ENCODE data around the gene ADAM10.

ADAM10 gene

DNA sequence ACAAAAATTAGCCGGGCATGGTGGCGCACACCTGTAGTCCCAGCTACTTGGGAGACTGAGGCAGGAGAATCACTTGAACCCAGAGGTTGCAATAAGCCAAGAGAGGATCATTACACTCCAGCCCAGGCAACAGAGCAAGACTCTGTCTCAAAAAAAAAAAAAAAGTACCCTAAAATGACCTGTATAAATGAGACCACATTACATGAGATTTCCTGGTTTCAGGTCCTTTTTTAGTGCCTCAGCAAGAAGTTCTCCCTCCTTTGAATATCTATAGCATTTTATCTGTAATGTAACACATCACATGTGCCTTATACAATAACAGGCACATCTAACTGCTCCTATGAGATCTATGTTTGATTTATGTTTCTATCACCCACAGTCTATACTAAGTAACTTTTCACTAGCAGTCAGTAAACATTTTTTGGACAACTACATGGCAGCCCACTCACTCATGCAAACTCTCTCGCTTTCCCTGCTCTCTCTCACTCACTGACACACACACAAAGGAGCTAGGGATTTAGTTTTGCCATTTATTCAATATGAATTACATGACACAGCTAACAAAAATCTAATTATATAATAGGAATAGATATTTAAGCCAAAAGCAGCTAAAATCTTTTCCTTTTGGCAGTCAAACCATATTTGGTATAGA lies 34.1 kb downstream of the ADAM10 start:
- DNase-seq (ENCODE audit: low spot score) = no peak

DNA sequence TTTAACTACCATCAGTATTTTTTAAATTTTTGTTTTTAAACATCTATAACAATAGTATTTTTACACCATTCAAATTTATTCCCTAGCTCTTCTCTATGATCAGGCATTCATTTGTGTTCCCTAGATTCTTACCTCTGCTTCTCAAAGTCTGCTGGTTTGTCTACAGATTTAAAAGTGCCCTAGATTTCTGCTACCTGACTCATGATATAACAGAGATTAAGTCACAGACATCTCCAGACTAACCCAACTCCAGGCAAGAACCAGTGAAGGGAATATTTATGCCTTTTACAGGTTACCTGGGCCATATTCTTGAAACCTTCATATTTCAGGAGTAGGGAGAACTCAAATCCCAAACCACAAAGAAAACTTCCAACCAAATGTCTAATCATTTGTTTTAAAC lies 38.8 kb downstream of the ADAM10 start:
- DNase-seq (ENCODE audit: low spot score) = no peak

DNA sequence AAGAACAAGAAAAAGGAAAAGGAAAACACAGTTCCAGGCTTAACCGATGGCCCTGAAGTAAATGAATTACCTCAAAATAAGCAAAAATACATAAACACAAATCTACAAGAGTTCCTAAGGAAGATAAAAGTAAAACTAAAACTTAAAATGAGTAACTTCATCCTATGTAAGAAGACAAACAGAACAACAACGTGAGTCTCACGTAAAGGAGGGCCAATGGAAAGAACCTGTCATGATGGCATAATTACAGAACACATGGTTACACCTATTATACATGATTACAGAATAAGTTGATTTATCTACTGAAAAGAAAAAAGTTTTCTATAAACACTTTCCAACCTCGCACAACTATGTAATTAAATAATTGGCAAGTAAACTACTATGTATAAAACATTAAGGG lies 42.1 kb downstream of the ADAM10 start:
- no peak for DNase-seq (ENCODE audit: low spot score)

DNA sequence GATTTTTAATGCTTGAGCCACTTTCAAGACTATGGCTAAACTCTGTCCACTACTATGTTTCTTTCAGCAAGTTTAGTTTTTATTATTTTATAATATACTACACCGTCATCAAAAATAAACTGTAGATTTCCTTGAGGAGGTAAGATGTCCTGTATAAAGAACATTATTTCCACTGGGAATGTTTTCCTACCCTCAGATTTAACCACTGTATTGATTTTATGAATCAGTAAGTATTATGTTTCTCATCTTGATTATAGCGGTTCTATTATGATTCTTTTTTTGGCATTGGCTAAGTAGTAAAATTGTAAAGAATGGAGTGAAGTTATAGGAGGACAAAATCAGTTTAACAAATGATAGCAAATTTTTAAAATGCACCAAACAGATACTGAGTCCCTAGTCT lies 44.4 kb downstream of the ADAM10 start:
- DNase-seq (ENCODE audit: low spot score) = no peak

DNA sequence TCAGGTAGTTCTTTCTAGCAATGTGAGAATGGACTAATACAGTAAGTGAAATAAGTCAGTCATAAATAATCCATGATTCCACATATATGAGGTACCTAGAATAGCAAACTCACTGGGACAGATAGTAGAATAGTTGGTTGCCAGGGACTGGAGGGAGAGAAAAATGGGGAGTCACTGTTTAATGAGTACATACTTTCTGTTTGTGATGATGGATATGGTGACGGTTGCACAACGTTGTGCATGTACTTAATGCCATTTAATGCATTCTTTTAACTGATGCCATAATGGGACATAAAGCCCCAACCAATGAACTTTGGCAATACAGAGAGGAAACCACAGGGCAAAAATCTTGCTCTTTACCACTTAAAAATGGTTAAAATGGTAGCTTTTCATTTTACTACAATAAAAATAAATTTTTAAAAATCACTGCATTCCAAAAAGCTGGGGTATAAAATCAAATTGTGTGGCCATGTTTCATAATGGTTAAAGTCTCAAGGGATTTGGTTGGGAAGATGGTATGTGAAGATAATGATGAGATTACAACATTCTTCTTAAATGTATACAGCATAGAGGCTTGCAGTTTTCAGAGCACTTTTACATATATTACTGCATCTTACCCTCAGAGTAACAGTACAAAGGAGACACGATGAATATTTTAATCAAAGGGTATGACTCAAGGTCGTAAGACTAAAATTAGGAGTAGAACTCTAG lies 45.2 kb downstream of the ADAM10 start:
- DNase-seq (ENCODE audit: low spot score) = no peak

DNA sequence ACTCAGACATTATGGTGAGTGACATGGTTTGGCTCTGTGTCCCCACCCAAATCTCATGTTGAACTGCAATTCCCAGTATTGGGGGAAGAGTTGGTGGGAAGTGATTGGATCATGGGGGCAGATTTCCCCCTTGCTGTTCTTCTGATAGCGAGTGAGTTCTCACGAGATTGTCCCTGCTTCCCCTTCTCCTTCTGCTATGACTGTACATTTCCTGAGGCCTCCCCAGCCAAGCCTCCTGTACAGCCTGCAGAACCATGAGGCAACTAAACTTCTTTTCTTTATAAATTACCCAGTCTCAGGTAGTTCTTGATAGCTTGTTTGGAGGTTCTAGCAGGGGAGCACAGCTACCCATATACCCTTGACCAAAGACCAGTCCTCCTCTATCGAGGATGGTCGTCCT lies 45.9 kb downstream of the ADAM10 start:
- DNase-seq (ENCODE audit: low spot score) = no peak

DNA sequence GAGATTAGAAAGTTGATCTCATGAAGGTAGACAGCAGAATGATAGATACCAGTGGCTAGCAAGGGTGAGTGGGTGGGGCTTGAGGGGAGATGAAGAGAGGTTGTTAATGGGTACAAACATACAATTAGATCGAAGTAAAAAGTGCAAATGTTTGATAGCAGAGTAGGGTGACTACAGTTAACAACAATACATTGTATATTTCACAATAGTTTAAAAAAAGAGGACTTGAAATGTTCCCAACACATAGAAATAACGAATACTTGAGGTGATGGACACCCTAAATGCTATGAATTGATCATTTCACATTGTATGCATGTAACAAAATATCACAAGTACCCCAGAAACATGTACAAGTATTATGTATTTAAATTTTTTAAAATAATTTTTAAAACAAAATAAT lies 47.3 kb downstream of the ADAM10 start:
- DNase-seq (ENCODE audit: low spot score) = no peak

DNA sequence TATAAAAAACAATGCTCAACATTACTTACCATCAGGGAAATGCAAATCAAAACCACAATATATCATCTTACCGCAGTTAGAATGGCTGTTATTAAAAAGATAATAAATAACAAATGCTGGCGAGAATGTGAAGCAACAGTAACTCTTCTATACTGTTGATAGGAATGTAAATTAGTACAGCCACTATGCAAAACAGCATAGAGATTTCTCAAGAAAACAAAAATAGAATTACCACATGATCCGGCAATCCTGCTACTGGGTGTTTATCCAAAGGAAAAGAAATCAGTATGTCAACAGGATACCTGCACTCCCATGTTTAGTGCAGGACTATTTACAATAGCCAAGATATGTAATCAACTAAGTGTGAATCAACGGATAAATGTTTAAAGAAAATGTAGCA lies 48.1 kb downstream of the ADAM10 start:
- DNase-seq (ENCODE audit: low spot score) = no peak

DNA sequence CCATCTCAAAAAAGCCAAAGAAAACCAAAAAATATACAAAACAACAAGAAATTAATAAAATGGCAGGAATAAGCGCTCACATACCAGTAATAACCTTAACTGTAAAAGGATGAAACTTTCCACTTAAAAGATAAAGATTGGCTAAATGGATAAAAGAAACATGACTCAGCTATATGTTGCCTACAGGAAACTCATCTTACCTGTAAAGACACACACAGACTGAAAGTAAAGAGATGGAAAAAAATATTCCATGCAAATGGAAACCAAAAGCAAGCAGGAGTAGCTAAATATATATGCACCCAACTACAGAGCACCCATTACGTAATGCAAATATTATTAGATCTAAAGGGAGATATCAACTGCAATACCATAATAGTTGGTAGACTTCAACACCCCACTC lies 49.7 kb downstream of the ADAM10 start:
- no peak for DNase-seq (ENCODE audit: low spot score)

DNA sequence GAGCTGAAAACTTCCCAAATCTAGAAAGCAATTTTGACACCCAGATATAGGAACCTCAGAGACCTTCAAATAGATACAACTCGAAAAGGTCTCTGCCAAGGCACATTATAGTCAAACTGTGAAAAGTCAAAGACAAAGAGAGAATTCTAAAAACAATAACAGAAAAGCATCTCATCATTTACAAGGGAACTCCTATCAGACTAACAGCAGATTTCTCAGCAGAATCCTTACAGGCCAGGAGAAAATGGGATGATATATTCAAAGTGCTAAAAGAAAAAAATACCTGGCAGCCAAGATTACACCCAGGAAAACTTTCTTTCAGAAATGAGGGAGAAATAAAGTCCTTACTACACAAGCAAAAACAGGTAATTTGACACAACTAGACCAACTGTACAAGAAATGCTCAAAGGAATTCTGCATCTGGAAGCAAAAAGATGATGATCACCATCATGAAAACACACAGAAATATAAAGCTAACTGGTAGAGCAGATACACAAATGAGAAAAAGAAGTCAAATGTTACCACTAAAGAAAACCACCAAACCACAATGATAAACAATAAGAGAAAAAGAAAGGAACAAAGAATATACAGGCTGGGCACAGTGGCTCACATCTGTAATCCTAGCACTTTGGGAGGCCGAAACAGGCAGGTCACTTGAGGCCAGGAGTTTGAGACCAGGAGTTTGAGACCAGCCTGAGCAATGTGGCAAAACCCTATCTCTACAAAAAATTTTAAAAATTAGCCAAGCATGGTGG lies 50.4 kb downstream of the ADAM10 start:
- no peak for DNase-seq (ENCODE audit: low spot score)

DNA sequence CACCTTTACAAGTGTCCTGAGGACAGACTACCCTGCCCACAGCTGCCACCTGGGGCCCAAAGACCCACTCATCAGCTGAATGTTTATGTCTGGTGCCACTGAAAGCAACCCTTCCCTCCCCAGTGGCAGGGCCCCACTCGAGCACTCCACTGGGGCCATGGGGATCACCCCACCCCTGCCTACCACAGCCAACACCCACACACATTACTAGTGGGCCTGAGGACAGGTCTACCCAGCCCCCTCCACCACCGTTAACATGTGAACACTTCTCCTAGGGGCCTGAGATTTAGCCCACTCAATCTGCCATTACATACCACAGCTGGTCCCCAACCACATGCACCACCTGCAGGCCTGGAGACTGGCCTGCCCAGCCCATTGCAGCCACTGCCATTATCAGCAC lies 52.3 kb downstream of the ADAM10 start:
- DNase-seq (ENCODE audit: low spot score) = no peak

DNA sequence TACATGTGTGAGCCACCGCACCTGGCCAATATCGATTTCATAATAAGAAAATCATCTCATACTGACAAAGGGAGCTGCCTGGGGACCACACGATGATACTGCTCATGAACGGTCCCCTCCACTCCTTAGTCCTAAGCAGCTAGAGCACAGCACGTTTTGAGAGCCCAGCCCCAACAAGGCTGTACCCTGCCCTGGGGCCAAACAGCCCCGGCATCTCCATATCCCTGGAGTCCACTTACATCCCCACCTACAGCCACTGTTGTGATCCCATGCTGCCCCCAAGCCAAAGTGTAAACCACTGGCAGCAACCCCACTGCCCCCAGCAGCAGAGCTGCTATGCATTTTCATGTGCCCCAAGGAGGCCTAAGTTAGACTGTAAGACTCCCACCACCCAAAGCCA lies 52.8 kb downstream of the ADAM10 start:
- no peak for DNase-seq (ENCODE audit: low spot score)

DNA sequence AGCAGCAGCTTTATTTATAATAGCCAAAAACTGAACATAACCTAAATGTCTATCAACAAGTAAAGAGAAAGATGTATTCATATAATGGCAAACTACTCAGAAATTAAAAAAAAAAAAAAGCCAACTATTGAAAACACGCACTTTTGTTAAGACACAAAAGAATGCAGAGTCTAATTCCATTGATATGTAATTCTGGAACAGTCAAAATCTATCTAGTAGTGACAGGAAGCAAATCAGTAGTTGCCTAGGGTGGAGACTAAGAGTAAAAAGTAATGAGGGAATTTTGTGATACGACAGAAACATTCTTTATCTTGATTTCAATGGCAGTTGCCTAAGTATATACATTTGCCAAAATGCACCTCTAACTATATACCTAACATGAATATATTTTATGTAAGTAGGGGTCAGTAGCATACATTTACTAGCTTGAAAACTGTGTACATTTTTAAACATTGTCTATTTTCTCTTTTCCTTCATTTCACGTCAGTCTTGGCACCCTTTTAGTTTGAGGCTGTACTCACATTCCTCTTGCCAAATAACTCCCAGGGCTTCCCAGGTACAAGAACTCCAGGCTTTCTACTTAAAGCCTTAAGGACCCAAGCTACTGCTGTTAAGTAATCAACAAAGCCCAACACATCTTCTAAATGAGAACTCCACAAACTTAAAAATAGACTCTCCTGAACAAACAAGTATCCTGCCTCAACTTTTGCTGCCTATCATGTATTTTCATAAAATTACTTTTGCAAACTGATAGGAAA lies 54.7 kb downstream of the ADAM10 start:
- no peak for DNase-seq (ENCODE audit: low spot score)

DNA sequence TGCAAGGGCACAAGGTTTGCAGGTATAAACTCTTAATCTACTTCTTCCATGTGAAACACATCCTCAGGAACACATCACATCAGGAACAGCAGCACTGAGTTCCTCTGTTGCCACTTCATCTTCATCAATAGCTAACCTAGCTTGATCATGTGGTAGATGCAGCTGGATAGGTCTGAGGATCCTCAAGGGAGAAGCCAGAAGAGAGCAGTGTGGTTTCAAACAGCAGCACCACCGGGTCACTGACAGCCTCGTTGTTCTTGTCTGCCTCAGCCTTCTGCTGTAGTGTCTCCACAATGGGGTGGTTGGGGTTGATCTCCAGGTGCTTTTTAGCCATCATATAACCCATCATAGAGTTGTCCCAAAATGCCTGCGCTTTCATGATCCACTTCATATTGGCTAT lies 58.8 kb downstream of the ADAM10 start:
- no peak for DNase-seq (ENCODE audit: low spot score)

DNA sequence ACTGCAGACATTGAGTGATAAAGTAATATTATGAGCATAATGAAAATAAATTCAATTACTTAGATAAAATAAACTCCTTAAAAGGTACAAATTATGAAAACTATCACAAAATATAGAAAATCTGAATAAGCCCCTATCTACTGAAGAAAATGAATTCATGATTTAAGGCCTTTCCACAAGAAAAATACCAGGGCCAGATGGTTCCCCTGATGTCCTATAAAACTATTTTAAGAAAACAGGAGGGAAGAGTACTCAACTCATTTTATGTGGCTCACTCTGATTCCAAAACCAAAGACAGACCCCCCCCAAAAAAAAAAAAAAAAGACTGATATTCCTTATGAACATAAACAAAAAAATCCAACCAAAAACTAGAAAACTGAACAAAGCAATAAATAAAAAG lies 59.9 kb downstream of the ADAM10 start:
- DNase-seq (ENCODE audit: low spot score) = no peak

DNA sequence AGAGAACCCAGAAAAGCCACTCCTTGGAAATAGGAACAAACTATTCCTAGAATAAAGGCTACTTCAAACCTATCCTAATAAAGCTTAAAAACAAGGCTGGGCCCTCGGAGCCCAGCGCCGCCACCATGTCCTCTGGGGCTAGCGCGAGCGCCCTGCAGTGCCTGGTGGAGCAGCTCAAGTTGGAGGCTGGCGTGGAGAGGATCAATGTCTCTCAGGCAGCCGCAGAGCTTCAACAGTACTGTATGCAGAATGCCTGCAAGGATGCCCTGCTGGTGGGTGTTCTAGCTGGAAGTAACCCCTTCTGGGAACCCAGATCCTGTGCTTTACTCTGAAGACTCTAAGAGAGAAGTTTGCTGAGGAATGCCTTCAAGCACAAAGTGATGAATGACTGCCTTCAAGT lies 63.2 kb downstream of the ADAM10 start:
- DNase-seq (ENCODE audit: low spot score) = no peak

DNA sequence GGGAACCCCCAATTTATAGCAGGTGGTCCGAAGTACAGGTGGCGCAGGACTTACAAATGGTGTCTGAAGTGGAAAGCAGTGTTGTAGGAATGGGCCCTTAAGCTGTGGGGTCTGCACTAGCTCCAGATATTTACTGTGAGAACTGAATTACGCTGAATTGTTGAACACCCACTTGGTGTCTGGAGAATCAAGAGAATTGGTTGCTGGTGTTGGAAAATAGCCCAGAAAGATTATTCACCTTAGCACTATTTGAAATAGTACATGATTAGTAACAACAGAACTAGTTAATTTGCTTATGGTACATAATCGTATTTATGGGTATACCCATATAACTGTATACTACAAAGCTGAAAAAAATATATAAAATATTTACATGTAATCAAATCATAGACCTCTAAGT lies 64.8 kb downstream of the ADAM10 start:
- no peak for DNase-seq (ENCODE audit: low spot score)

DNA sequence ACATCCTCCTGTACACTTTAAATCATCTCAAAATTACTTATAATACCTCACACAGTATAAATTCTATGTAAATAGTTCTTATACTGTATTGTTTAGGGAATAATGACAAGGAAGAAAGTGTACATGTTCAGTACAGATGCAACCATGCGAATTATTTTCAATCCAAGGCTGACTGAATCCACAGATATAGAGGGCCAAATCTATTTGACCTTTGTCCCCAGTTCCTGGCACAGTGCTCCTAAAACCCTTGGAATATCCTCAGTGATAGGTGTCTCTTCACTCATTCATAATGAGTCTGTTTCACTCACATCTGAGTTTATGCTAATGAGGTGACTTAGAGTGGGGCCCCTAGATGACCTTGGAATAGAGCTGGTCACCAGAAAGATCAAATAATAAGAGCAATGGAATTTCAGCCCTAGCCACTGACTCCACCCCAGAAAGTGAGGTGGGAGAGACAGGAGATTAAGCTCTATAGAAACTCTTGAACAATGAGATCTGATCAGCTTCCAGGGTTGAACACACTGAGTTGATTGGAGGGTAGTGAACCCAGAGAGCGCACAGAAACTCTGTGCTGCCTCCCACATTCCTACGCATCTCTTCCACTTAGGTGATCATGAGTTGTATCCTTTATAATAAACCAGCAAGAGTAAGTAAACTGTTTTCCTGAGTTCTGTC lies 65.3 kb downstream of the ADAM10 start:
- DNase-seq (ENCODE audit: low spot score) = no peak

DNA sequence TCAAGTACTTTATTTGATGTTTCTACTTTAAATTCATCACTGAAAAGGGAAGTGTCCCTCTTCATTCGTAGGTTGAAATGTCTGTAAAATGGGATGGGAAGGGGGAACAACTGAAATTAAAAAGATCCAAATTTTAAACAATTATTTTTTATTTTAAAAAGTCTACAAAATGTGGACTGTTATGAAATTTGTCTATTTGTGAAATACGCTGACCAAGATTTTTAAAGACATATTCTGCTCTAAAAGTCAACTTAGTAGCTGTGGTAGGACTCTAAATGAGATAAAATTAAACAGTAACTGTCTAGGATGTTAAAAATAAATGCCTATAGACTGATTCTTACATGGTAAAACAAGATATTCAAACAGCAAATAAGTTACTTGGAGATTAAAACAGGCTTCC lies 67.3 kb downstream of the ADAM10 start:
- DNase-seq (ENCODE audit: low spot score) = no peak

DNA sequence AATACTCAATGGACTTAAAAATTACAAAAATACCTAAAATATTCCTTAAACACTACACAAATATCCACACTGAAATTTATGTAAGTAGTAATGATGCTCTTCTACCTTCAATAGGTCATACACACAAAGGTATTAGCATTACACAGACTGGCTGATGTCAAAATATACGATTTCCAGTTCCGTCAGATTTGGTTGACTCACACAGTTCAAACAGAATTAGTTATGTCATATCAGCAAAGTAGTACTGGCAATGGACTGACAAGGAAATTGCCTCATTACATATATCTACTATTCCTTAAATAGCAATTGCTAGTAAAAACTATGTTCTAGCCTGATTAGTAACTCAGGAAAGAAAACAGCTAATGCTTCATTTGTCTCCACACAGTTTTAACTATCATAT lies 70.8 kb downstream of the ADAM10 start:
- no peak for DNase-seq (ENCODE audit: low spot score)

DNA sequence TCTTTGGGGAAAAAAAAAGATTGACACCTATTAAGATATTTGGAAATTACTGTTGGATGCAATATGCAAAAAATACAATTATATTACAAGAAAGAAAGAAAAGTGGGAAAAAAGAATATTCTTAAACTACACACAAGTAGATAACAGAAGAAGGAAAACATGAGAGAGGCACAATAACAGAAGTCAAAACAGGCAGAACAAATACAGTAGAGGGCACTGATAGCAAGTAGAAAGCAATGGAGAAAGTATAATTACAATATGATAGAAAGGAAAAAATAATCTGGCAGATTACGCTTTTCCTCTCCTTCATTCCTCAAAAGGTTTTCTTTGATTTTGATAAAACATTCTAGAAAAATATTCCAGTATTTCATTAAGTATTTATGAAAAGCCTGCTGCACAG lies 72.1 kb downstream of the ADAM10 start:
- DNase-seq (ENCODE audit: low spot score) = no peak

DNA sequence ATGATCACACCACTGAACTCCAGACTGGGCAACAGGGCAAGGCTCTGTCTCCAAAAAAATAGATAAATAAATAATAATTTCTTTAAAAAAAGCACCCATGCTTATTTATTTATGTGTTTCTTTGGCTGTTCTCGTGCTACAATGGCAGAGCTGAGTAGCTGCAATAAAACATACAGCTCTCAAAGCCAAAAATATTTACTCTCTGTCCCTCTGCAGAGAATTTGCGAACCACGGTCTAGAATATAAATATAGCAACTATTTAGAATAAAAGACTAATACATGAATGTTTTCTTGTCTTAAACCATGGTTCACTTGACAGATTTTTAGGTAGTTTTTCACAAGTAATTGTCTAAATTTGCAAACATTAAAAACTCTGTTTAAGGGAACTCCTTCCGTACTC lies 72.7 kb downstream of the ADAM10 start:
- no peak for DNase-seq (ENCODE audit: low spot score)

Data from ecto neural progenitor cell (in vitro differentiated cells).